K562 (cell line): ENCODE data around the gene EVA1B. TPM values are rescaled to one million over a fixed set of nuclear protein-coding genes. Genes with fewer than 3 reads are reported as not detected.

Source experiments
- ASH1L ChIP-seq: fragments of 450-650 bp; IDR thresholded peaks from 2 replicates; pipeline ENCODE4 v1.6.1; 2018; ENCODE audit warnings: borderline replicate concordance, mild to moderate bottlenecking, low read depth; ENCODE audit not compliant: partially characterized antibody
- CBX3 ChIP-seq, 2 experiments: IDR thresholded peaks; 1 replicate in 1 of 2; 2 replicates in 1 of 2; pipeline ENCODE4 v1.6.1; 2012; ENCODE audit warnings: inconsistent platforms in 2 of 2, low read length in 2 of 2, borderline replicate concordance in 1 of 2, control low read depth in 1 of 2
- ERF ChIP-seq: fragments of 450-650 bp; formaldehyde crosslinking; IDR thresholded peaks from 2 replicates; pipeline ENCODE4 v1.4.0; 2020; ENCODE audit warnings: mild to moderate bottlenecking, mixed read lengths
- FOXP4 ChIP-seq: sonication (generic); formaldehyde crosslinking; IDR thresholded peaks from 2 replicates; pipeline ENCODE4 v1.8.0; 2022; ENCODE audit warnings: mild to moderate bottlenecking, missing genetic modification reagents, borderline replicate concordance
- MAFK ChIP-seq: IDR thresholded peaks from 2 replicates; pipeline ENCODE4 v1.6.1; 2011; ENCODE audit warnings: low read length, improper control_type of control experiment
- MTA1 ChIP-seq: fragments of 450-650 bp; IDR thresholded peaks from 2 replicates; pipeline ENCODE4 v1.6.1; 2017; ENCODE audit warnings: borderline replicate concordance
- NELFE ChIP-seq: IDR thresholded peaks from 2 replicates; pipeline ENCODE4 v1.6.1; 2011; ENCODE audit warnings: mild to moderate bottlenecking; ENCODE audit not compliant: insufficient read depth, insufficient read length
- PHF8 ChIP-seq: fragments of 200-600 bp; sonication (generic); IDR thresholded peaks from 2 replicates; pipeline ENCODE4 v1.6.1; 2012; ENCODE audit warnings: mixed run types, mild to moderate bottlenecking, inconsistent platforms, low read length, moderate library complexity, borderline replicate concordance
- RBM14 ChIP-seq: fragments of 200-400 bp; formaldehyde crosslinking; IDR thresholded peaks from 2 replicates; pipeline ENCODE4 v1.6.1; 2018; ENCODE audit warnings: low read depth, mild to moderate bottlenecking, low read length, moderate library complexity, borderline replicate concordance; ENCODE audit not compliant: insufficient read depth
- SIN3A ChIP-seq, 2 experiments: fragments of 150-350 bp in 1 of 2; IDR thresholded peaks; 2 replicates each; pipeline ENCODE4 v1.6.1; 2011 to 2016; ENCODE audit warnings: borderline replicate concordance in 2 of 2, low read depth in 2 of 2, low read length in 2 of 2, mild to moderate bottlenecking in 2 of 2, moderate library complexity in 2 of 2; ENCODE audit not compliant: control insufficient read depth in 1 of 2
- SIX5 ChIP-seq, 2 experiments: IDR thresholded peaks; 2 replicates each; pipeline ENCODE4 v1.6.1; 2011; ENCODE audit warnings: low read length in 2 of 2, borderline replicate concordance in 1 of 2, low read depth in 1 of 2, mild to moderate bottlenecking in 1 of 2, moderate library complexity in 1 of 2; ENCODE audit not compliant: insufficient read depth in 1 of 2
- SREBF2 ChIP-seq: sonication (generic); formaldehyde crosslinking; IDR thresholded peaks from 2 replicates; pipeline ENCODE4 v1.4.0; 2020; ENCODE audit warnings: mild to moderate bottlenecking, missing genetic modification reagents
- TAF1 ChIP-seq: IDR thresholded peaks from 2 replicates; pipeline ENCODE4 v1.6.1; 2011; ENCODE audit warnings: mild to moderate bottlenecking, low read length, moderate library complexity; ENCODE audit not compliant: insufficient read depth, control insufficient read depth, severe bottlenecking; ENCODE audit errors: extremely low read depth
- ZNF232 ChIP-seq: sonication (generic); formaldehyde crosslinking; IDR thresholded peaks from 2 replicates; pipeline ENCODE4 v1.8.0; 2022; ENCODE audit warnings: mild to moderate bottlenecking, missing genetic modification reagents
- ZNF282 ChIP-seq: sonication (generic); formaldehyde crosslinking; IDR thresholded peaks from 2 replicates; pipeline ENCODE4 v1.8.1; 2023; ENCODE audit warnings: missing genetic modification reagents
- ZNF445 ChIP-seq: fragments of 250-450 bp; sonication (Bioruptor Pico); IDR thresholded peaks from 2 replicates; pipeline ENCODE4 v1.4.0; 2020; ENCODE audit warnings: low read depth, mild to moderate bottlenecking, moderate library complexity
- ZNF655 ChIP-seq: fragments of 250-450 bp; sonication (Bioruptor Pico); IDR thresholded peaks from 2 replicates; pipeline ENCODE4 v1.5.0; 2021
- polyA plus RNA-seq, 8 experiments: library from polyadenylated mRNA; depleted of rRNA in 4 of 8; stranded (reverse) in 5 of 8; unstranded in 3 of 8; fragments of >200 nt; fragmentation: Nextera tagmentation in 2 of 8; fragmentation: Illumina TruSeq in 1 of 8; extraction: Ambion mirVana in 2 of 8; extraction: Trizol in 1 of 8; gene quantifications; 2 replicates each; pipeline versions ENCODE4 v1.2.1 to v1.2.3, GENCODE V29; 2011 to 2014; ENCODE audit warnings: inconsistent platforms in 1 of 8, missing spikeins in 1 of 8
- total RNA-seq, 7 experiments: library from RNA; depleted of rRNA in 6 of 7; stranded (reverse); fragments of >200 nt in 6 of 7; fragmentation: Illumina TruSeq in 2 of 7; extraction: Trizol in 2 of 7; gene quantifications; 2 replicates each; pipeline versions ENCODE4 v1.2.1 to v1.2.3, GENCODE V29; 2011 to 2021; ENCODE audit warnings: low replicate concordance in 1 of 7
- TF ChIP-seq, protein P1 (sequence below): fragments of 250-450 bp; sonication (Bioruptor Pico); IDR thresholded peaks from 2 replicates; pipeline ENCODE4 v1.8.0; 2022; ENCODE audit warnings: inconsistent platforms
- TF ChIP-seq, protein P2 (sequence below): fragments of 450-650 bp; formaldehyde crosslinking; conservative IDR thresholded peaks from 2 replicates; pipeline ENCODE4 v1.4.0; 2022; ENCODE audit warnings: mild to moderate bottlenecking, missing genetic modification characterization

Gene EVA1B
- total and polyA plus RNA-seq, 9 of the 15 experiments (the other 6 are each of a cell fraction or from before 2014, with no cell fraction given), result 0.08 to 65.7 (median 2.4) TPM

GRCh38 chr1:36306210-36306901 lies 17.1 kb downstream of the EVA1B start, which contains the start of gene SH3D21 (continued):
- TF ChIP-seq ASH1L (no peak), SREBF2 (CRISPR knock-in tag) (no peak), RBM14 (0 out of 2 replicates have a peak, but pooled peaks have one; percentile 74), SIX5 (IDR thresholded peaks at IDR 0.05; ENCODE audit: borderline replicate concordance in 1 of 2, insufficient read depth in 1 of 2, low read depth in 1 of 2, low read length in 2 of 2) (no peak), FOXP4 (no peak), ZNF282 (CRISPR knock-in tag) (no peak), MTA1 (no peak), ZNF655 (no peak), ZNF445 (CRISPR knock-in tag) (no peak), NELFE (no peak), ZNF232 (CRISPR knock-in tag) (no peak), ERF (no peak), PHF8 (peak; percentile 45; the same call in 1 of the 2 replicates), TAF1 (no peak), MAFK (no peak), CBX3 (IDR thresholded peaks at IDR 0.05; ENCODE audit: borderline replicate concordance in 1 of 2, low read length in 2 of 2) (no peak), SIN3A (IDR thresholded peaks at IDR 0.05; ENCODE audit: borderline replicate concordance in 2 of 2, control insufficient read depth in 1 of 2, low read depth in 2 of 2, low read length in 2 of 2) (0 out of 4 replicates have a peak, but pooled peaks of 1 of the 2 experiments have one; percentile 40)
- TF ChIP-seq, protein P1, sequence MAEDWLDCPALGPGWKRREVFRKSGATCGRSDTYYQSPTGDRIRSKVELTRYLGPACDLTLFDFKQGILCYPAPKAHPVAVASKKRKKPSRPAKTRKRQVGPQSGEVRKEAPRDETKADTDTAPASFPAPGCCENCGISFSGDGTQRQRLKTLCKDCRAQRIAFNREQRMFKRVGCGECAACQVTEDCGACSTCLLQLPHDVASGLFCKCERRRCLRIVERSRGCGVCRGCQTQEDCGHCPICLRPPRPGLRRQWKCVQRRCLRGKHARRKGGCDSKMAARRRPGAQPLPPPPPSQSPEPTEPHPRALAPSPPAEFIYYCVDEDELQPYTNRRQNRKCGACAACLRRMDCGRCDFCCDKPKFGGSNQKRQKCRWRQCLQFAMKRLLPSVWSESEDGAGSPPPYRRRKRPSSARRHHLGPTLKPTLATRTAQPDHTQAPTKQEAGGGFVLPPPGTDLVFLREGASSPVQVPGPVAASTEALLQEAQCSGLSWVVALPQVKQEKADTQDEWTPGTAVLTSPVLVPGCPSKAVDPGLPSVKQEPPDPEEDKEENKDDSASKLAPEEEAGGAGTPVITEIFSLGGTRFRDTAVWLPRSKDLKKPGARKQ (CRISPR knock-in tag), result peak; percentile 68; the same call in 1 of the 2 replicates
- TF ChIP-seq, protein P2, sequence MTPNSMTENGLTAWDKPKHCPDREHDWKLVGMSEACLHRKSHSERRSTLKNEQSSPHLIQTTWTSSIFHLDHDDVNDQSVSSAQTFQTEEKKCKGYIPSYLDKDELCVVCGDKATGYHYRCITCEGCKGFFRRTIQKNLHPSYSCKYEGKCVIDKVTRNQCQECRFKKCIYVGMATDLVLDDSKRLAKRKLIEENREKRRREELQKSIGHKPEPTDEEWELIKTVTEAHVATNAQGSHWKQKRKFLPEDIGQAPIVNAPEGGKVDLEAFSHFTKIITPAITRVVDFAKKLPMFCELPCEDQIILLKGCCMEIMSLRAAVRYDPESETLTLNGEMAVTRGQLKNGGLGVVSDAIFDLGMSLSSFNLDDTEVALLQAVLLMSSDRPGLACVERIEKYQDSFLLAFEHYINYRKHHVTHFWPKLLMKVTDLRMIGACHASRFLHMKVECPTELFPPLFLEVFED (CRISPR knock-in tag), result no peak
